ENCODE data around the gene DPY30.

Gene DPY30

DNA sequence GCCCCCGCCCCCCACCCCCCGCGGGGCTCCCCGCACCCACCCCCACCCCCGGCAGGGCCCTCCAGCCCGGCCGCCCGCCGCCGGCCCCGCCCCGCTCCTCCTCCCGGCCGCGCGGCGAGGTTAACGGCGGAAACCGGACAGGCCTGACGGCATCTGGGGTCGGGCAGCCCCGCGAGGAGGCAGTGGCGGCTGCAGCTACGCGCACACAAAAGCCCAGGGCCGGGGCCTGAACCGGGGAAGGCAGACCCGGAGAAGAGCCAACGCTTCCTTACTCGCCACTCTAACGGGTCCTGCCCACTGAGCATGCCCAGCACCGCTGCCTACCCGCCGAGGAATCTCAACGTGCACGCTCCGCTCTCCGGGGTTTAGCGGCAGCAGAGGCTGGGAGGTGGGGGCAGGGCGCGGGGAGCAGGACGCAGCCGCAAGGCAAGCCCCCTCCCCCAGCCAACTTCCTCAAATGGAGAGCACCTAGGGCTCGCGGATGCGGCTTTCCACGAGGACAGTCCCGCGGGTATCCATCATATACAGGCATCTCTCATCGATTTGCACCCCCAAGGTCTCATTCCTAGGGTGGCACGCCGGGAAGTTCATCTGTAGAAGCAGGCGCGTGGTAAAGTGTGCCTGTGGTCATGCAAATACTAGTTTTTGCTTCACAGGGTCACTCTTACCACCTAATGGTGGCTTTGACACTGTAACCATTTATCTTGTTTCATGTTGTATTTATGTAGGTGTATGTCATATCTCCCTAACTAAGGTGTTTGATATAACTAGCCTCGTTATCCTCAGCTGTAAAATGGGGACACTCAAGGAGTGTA lies 28.7 kb downstream of the DPY30 start, which contains the start of gene MEMO1:
Gene MEMO1, minus strand, starts transcription at position 339 of the 815 bp plus-strand sequence. CDS start 761 bp downstream, outside the sequence.
- TF ChIP-seq, protein P1, sequence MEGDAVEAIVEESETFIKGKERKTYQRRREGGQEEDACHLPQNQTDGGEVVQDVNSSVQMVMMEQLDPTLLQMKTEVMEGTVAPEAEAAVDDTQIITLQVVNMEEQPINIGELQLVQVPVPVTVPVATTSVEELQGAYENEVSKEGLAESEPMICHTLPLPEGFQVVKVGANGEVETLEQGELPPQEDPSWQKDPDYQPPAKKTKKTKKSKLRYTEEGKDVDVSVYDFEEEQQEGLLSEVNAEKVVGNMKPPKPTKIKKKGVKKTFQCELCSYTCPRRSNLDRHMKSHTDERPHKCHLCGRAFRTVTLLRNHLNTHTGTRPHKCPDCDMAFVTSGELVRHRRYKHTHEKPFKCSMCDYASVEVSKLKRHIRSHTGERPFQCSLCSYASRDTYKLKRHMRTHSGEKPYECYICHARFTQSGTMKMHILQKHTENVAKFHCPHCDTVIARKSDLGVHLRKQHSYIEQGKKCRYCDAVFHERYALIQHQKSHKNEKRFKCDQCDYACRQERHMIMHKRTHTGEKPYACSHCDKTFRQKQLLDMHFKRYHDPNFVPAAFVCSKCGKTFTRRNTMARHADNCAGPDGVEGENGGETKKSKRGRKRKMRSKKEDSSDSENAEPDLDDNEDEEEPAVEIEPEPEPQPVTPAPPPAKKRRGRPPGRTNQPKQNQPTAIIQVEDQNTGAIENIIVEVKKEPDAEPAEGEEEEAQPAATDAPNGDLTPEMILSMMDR (IDR thresholded peaks at IDR 0.05), result no peak

DNA sequence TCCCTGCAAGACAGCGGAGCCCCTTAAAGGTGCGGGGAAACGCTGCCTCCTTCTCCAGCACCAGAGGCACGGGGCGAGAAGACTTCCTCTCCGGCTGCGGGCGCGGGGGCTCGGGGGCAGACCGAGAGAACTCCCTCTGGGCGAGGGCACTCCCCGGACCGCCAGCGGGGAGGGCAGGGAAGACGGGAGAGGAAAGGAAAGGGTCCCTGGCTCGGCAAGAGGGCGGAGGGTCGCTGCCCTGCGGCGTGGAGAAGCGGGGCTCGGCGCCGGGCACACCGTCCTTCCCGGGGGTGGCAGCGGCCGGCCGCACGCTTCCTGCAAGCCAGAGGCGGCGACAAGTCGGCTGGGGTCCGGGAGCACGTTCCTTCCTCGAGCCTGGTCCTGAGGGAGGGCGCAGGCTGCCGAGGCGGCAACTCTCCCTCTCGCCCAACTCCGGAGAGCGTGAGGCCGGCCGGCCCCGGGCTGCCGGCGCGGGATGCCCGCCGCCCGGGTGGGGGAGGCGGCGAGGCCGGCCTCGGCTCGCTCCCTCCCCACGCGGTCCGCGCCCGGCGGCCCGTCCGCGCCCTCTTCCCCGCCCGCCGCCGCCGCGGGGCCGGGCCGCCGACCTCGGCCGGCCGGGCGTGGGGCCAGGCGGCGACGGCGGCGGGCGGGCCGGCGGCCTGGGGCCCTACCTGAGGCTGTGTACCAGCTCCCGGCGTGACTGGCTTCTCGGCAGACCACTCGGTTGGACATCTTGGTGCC lies 29.9 kb downstream of the DPY30 start:
- TF ChIP-seq, protein P1 (IDR thresholded peaks at IDR 0.05), result no peak

DNA sequence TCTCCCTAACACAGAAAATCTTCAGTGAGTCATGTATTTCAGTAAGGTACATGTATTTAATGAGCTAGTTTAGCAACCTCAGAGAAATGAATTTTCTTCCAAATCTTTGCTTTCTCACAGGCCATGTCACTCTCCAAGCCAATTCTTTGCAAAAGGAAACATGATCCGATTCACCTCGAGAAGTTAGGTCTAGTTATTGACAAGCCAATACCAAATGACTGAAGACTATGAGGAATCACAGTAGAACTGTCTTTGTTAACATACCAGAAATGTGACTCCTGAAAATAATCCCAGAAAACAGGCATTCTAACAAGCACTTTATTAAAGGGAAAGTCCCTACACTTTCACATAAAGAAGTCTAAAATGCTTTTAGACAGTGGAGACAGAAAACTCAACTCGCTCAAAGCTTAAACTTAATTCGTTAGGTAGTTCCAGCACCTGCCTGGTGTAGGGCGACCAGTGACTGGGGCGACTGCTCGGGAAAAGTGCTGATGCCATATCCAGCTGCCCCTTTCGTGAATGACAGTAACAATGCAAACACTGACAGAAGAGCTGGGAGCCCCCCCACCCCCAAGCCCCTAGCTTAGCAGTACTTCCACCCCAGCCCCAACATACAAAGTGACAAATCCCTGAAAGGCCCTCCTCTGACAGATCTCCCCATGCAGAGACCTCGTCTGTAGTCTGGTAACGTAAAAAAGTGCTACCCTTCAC lies 30.6 kb downstream of the DPY30 start:
- TF ChIP-seq, protein P1 (IDR thresholded peaks at IDR 0.05), result no peak

DNA sequence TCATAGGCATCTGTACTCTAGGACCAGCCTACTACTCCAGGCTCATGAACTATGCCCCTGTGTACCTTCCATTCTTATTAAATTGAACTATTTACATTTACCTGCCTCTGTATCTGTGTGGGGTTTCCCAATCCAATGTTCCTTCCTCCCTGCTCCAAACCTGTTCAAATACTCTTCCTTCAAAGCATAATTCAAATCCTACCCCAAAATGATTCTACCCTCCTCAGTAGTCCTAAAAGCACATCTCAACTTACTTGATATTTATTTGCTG lies 32.5 kb downstream of the DPY30 start:
- TF ChIP-seq, protein P1 (IDR thresholded peaks at IDR 0.05), result no peak

- TF ChIP-seq, protein P1 (IDR thresholded peaks at IDR 0.05), result no peak
Observed at GRCh38 chr2:32005371-32005976, 34.1 kb downstream of the DPY30 start.

GRCh38 chr2:32003791-32004190 lies 35.8 kb downstream of the DPY30 start:
- TF ChIP-seq, protein P1 (IDR thresholded peaks at IDR 0.05), result no peak

DNA sequence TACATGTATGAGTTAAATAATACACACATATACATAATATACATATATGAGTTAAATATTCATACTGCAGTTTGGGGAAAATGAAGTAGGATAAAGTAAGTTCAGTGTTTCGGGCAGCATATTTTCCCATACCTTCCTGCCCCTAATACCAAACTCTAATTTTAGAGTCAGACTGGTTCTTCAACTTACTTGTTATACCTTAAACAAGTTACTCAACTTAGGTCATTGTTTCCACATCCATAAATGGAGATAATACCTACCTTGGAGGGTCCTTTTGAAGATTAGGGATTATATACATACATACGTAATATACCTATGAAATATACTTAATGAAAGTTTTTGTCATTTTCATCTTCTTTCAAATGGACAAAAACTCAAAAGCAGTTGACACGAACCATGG lies 37.2 kb downstream of the DPY30 start:
- TF ChIP-seq, protein P1 (IDR thresholded peaks at IDR 0.05), result no peak
